Ureter (tissue), 1 donor: ENCODE measurements around the gene KIAA1328. TPM values are rescaled to one million over a fixed set of nuclear protein-coding genes. Genes with fewer than 3 reads are reported as not detected.

Source experiments
- DNase-seq: peaks from one replicate; pipeline ENCODE4 v3.0.0-alpha.2; 2020; ENCODE audit warnings: low spot score
- total RNA-seq: library from RNA; stranded (reverse); gene quantifications from one replicate; pipeline ENCODE4 v1.2.4, GENCODE V29; 2023
- donor health status: DM: yes; HTN: yes; CAD: no.

The KIAA1328 gene
- total RNA-seq, 1 donor from 2014 or later: 19.0 TPM

- DNase-seq: no peak
These were observed 389.2 kb downstream of the KIAA1328 start for GRCh38 chr18:37218022-37218590.

GRCh38 chr18:37219257-37219656 is 390.3 kb downstream of the KIAA1328 start:
- DNase-seq: no peak

DNA sequence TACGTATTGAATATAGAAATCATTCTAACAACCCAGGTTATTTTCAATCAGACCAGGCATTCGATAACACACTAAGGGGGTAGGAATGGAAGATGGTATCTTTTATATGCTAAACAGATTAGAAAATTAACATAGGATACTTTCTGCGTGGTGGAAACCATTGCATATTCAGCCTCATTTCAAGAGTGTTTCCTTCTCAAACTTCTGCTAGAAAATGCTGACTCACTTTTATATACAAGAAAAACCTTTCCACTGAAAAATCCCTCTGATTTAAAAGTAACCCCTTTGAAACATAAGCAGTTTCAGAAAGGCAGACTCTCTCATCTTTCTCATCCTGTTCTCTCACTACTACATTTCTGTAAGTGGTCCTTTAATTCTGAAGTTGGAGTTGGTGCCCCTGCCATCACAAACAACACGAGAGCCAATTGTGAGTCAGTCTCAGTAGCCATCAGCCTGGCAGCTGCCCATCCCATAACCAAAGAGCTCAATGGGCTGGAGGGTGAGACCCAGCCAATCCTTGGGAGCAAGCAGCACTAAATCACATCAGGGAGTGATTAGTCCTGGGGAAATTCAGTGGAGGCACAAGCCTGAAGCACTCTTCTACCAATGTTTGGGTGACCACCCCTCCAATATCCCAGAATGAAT is 393.5 kb downstream of the KIAA1328 start:
- DNase-seq: no peak

DNA sequence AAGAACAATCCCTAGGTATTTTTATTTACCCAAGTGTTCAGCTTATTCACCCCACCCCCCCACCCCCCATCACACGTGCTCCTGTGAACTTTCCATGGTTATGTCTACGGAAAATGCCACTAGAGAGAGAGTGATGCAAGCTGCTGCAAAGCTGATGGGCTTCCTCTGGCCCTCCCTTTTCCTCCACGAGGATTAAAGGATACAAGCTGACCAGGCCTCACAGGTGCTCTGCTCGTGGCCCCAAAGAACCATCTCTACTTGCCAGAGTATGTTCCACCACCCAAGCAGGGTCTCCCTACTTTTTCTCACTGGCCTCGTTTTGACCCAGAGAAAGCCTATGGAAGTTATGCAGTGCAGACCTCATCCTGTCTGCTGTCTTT is 394.1 kb downstream of the KIAA1328 start:
- DNase-seq: no peak

GRCh38 chr18:37225279-37225678 is 396.4 kb downstream of the KIAA1328 start:
- DNase-seq: no peak

- DNase-seq: no peak
These were observed 401.8 kb downstream of the KIAA1328 start for GRCh38 chr18:37230768-37231167.

- DNase-seq: no peak
These were observed 402.3 kb downstream of the KIAA1328 start for GRCh38 chr18:37231251-37231650.

DNA sequence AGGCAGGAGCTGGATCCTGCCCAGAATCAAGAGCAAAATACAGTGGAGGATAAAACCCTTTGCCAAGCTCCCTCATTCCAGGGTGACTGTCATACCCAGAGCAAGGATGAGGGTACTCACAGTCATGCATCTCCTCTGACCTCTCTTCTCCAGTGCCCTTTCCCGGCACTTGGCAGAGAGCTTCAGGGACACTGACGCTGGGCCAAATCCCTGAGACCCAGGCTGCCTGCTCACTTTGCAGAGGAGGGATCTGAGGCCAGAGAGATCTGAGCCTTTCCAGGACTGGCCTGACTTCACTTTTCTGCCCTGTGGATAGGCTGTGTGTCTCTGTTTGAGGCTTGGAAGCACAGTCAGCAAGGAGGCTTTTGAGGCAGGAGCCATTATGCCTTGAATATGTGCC is 406.7 kb downstream of the KIAA1328 start:
- DNase-seq: no peak

- no peak for DNase-seq
These were observed 409.6 kb downstream of the KIAA1328 start for GRCh38 chr18:37238282-37239108.

GRCh38 chr18:37242091-37242490 is 413.2 kb downstream of the KIAA1328 start:
- DNase-seq: no peak

- no peak for DNase-seq
These were observed 414.1 kb downstream of the KIAA1328 start for GRCh38 chr18:37242826-37243560.

- DNase-seq: no peak
These were observed 414.8 kb downstream of the KIAA1328 start for GRCh38 chr18:37243741-37244140.

DNA sequence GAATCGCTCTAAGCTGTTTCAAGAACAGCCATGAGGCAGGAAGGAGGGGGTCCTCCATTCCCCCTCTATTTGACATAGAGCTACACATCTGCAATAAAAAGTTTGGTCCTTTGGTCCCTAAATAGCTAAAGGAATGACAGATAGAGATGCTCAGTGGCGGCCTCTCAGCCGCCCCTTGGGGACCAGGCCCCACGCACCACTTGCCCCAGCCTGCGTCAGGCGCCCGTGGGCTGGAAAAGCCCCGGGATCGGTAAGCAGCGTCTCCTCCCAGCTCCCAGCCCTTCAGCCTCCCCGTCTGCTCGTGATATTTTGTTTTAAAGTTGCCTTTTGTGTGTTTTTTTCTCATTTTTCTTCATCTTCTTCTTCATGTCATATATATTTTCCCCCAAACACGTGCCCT is 415.7 kb downstream of the KIAA1328 start:
- DNase-seq: no peak

DNA sequence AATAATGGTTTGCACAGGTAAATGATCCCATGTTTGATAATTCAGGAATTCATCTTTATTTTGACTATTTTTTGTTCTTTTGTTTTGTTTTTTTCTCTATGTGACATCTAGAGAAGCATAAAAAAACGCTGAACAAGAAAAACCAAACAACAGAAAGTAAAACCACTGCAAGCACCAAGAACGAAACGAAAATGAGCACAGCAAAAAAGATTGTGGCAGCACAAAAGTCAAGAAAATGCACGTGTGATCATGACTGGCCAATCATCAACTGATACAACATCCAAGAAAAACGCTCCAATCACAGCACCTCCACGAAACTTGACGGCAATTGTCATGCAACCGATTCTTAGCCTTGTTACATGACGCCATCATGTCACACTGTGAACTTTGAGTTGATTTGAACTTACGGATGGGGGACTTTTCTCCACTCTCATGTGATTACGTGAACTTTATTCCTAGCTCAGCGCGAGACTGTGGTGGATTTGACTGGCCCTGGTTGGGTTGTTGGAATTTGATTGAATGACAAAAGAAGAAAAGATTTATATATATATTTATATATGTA is 417.9 kb downstream of the KIAA1328 start:
- no peak for DNase-seq

- DNase-seq: no peak
These were observed 418.7 kb downstream of the KIAA1328 start for GRCh38 chr18:37247497-37248161.

DNA sequence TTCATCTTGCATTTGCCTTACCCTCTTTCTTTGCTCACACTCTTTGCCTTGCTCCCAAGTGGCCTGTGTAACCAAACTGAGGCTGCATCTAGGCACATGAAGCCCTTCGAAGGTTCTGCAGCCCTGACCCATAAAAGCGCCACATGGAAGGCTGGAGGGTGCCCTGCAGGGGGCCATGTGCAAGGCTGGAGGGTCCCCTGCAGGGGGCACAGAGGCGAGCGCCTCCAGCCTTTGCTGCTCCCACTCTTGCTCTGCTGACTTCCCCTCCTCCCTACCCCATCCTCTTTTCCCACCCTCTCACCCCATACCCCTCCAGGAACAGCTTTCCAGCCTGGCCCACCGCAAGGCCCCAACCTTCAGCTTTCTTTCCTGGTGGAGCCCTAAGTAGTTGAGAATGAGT is 419.4 kb downstream of the KIAA1328 start:
- DNase-seq: no peak

DNA sequence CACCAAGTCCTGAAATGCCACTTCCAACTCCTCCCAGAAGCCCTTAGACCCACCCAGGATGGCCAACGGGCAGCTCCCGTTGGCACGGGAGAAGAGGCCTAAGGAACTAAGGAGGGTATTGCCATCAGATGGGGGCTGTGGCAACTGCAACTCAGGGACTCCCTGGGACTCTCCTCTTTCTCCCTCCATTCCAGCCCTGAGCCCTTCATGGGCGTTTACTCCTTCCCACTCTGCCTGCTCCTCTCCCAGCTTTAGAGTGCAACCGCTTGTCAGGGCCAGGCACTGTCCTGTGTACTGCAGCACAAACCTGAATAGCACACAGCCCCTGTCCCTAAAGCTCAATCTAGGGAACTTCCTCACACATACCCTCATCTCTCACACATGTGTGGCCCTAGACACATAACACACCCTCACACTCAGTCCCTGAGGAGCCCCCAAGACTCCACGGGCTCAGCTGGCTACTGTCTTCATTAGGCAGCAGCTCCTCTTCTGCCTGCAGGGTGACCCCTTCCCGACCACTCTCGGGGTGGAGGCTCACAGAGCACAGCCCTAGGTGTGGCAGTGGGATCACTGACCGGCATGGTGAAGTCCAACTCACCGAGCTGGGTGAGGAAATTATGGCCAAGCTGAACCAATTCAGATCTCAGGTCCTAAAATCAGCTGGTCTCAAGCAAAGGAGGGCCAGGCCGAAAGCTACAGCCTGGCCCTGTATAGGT is 420.4 kb downstream of the KIAA1328 start:
- DNase-seq: no peak

DNA sequence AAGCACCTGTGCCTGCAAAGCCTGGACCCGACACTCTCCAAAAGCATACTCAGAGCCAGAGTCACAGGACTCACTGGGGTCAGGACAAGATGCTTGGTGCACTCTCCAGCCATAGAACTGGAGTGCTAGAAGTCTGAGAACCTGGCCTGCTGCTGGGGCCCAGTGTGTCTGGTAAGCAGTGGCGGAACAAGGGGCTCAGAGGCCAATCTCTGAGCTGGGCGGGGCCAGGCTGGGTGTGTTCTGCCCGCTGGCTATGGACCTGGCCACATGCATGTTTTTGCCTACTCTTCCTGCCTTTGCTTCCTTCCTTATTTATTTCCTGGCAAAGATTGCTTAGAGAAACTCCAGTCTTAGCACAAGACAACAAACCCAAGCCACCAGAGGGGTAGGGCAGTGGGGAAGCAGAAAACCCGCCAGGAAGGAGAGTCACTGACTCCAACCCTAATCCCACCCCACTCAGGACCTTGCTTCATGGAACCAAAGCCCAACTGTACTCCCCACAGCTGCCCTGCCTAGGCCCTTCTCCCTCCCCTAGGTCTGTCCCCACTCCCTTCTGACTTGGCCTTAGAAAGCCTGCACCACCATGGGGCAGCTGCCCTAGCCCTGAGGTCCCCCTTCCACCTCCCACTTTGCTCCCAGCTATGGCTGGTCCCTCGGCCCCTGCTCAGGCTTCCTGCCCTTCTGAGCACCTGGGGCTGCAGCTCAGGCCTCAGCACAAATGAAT is 421.1 kb downstream of the KIAA1328 start:
- DNase-seq: no peak

DNA sequence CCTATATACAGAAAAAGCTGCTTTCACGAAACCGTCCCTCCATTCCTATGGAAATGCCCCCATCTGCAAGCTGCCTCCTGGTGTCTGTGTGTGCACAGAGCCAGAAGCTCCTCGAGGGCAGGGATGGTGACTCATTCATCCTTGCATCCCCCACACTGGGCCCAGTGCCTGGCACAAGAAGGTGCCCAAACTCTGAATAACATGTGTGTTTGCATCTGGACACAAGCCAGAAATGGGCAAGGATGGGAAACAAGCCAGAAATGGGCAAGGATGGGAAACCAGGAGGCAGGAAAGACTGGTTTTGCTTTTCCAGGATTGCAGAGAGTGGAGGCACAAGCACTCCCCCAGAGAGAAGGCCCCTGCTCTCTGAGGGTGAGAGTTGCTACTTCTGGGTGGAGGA is 422.8 kb downstream of the KIAA1328 start:
- no peak for DNase-seq

- no peak for DNase-seq
These were observed 423.4 kb downstream of the KIAA1328 start for GRCh38 chr18:37252342-37252741.
